Measurements from ENCODE around the gene AUTS2.

DNA sequence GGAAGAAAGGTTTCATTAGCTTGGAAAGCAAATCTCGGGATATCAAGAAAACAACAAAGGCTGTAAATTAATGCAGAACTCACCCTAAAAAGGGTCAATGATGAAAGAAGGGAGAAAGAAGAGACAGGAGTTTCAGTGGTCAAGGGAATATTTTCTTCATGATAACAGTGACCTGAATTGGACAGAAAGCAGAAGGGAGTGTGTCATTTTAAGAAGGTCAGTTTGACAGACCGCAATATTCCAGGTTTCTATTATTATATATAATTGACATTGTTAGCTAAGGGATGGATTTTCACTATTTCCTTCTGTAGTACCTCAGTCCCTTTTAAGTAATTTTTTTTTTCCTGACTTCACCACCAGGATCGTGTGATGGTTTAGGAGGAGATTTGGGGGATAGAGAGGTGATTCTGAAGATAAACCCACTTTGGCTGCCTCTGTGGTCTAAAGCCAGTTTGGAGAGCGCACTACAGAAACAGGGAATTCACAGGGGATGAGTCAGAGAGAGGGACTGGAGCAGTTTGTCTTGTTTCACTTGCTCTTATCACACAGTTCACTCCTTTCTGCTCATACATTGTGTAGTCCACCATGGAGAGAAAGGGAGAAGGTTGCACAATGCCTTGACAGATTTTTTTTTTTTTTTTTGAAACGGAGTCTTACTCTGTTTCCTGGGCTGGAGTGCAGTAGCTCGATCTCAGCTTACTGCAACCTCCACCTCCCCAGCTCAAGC lies 417.9 kb downstream of the AUTS2 start:
- TF ChIP-seq CTCF (IDR thresholded peaks at IDR 0.05) (no peak), POLR2A (IDR thresholded peaks at IDR 0.05) (no peak)
